ENCODE data around the gene TAS2R14. TPM values are rescaled to one million over a fixed set of nuclear protein-coding genes. Genes with fewer than 3 reads are reported as not detected.

Gene TAS2R14
- total and polyA plus RNA-seq, 2 of the 8 experiments (the other 6 are each of a cell fraction or from before 2014, with no cell fraction given), result 0.80 to 1.1 TPM

DNA sequence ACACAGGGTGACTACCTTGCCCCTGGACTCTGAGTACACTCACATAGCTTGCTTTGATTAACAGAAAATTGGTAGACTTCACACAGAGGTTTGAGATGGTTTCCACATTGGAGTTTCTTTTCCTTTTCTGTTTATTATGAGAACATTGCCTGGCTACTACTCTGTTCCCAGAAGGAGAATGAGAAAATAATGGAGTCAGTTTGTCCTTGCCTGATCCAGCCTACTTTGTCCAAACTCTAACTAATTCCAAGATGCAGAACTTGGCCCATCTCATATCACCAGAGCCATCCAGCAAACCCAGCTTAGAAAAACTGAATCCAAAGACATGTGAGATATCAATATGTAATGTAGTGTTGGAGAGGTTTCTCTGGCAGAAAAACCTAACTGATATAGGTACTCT lies 27.3 kb upstream of the TAS2R14 start (continued):
- TF ChIP-seq, protein P1, sequence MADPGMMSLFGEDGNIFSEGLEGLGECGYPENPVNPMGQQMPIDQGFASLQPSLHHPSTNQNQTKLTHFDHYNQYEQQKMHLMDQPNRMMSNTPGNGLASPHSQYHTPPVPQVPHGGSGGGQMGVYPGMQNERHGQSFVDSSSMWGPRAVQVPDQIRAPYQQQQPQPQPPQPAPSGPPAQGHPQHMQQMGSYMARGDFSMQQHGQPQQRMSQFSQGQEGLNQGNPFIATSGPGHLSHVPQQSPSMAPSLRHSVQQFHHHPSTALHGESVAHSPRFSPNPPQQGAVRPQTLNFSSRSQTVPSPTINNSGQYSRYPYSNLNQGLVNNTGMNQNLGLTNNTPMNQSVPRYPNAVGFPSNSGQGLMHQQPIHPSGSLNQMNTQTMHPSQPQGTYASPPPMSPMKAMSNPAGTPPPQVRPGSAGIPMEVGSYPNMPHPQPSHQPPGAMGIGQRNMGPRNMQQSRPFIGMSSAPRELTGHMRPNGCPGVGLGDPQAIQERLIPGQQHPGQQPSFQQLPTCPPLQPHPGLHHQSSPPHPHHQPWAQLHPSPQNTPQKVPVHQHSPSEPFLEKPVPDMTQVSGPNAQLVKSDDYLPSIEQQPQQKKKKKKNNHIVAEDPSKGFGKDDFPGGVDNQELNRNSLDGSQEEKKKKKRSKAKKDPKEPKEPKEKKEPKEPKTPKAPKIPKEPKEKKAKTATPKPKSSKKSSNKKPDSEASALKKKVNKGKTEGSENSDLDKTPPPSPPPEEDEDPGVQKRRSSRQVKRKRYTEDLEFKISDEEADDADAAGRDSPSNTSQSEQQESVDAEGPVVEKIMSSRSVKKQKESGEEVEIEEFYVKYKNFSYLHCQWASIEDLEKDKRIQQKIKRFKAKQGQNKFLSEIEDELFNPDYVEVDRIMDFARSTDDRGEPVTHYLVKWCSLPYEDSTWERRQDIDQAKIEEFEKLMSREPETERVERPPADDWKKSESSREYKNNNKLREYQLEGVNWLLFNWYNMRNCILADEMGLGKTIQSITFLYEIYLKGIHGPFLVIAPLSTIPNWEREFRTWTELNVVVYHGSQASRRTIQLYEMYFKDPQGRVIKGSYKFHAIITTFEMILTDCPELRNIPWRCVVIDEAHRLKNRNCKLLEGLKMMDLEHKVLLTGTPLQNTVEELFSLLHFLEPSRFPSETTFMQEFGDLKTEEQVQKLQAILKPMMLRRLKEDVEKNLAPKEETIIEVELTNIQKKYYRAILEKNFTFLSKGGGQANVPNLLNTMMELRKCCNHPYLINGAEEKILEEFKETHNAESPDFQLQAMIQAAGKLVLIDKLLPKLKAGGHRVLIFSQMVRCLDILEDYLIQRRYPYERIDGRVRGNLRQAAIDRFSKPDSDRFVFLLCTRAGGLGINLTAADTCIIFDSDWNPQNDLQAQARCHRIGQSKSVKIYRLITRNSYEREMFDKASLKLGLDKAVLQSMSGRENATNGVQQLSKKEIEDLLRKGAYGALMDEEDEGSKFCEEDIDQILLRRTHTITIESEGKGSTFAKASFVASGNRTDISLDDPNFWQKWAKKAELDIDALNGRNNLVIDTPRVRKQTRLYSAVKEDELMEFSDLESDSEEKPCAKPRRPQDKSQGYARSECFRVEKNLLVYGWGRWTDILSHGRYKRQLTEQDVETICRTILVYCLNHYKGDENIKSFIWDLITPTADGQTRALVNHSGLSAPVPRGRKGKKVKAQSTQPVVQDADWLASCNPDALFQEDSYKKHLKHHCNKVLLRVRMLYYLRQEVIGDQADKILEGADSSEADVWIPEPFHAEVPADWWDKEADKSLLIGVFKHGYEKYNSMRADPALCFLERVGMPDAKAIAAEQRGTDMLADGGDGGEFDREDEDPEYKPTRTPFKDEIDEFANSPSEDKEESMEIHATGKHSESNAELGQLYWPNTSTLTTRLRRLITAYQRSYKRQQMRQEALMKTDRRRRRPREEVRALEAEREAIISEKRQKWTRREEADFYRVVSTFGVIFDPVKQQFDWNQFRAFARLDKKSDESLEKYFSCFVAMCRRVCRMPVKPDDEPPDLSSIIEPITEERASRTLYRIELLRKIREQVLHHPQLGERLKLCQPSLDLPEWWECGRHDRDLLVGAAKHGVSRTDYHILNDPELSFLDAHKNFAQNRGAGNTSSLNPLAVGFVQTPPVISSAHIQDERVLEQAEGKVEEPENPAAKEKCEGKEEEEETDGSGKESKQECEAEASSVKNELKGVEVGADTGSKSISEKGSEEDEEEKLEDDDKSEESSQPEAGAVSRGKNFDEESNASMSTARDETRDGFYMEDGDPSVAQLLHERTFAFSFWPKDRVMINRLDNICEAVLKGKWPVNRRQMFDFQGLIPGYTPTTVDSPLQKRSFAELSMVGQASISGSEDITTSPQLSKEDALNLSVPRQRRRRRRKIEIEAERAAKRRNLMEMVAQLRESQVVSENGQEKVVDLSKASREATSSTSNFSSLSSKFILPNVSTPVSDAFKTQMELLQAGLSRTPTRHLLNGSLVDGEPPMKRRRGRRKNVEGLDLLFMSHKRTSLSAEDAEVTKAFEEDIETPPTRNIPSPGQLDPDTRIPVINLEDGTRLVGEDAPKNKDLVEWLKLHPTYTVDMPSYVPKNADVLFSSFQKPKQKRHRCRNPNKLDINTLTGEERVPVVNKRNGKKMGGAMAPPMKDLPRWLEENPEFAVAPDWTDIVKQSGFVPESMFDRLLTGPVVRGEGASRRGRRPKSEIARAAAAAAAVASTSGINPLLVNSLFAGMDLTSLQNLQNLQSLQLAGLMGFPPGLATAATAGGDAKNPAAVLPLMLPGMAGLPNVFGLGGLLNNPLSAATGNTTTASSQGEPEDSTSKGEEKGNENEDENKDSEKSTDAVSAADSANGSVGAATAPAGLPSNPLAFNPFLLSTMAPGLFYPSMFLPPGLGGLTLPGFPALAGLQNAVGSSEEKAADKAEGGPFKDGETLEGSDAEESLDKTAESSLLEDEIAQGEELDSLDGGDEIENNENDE (IDR thresholded peaks at IDR 0.05; ENCODE audit: insufficient replicate concordance, low read length), result no peak
- TF ChIP-seq KDM1A (IDR thresholded peaks at IDR 0.05; ENCODE audit: borderline replicate concordance, low read length), result no peak
- TF ChIP-seq SP2 (IDR thresholded peaks at IDR 0.05; ENCODE audit: low read length), result no peak
- TF ChIP-seq CHD2 (IDR thresholded peaks at IDR 0.05; ENCODE audit: low read length), result no peak
- TF ChIP-seq SIX5 (IDR thresholded peaks at IDR 0.05; ENCODE audit: low read depth, low read length), result no peak
- no peak for TF ChIP-seq TBP (IDR thresholded peaks at IDR 0.05; ENCODE audit: low read depth, low read length)
- no peak for TF ChIP-seq MAX (IDR thresholded peaks at IDR 0.05)
- no peak for TF ChIP-seq NRF1 (IDR thresholded peaks at IDR 0.05; ENCODE audit: low read depth, low read length)

Measured in H1 (cell line).